ENCODE data around the gene NHLRC4.

DNA sequence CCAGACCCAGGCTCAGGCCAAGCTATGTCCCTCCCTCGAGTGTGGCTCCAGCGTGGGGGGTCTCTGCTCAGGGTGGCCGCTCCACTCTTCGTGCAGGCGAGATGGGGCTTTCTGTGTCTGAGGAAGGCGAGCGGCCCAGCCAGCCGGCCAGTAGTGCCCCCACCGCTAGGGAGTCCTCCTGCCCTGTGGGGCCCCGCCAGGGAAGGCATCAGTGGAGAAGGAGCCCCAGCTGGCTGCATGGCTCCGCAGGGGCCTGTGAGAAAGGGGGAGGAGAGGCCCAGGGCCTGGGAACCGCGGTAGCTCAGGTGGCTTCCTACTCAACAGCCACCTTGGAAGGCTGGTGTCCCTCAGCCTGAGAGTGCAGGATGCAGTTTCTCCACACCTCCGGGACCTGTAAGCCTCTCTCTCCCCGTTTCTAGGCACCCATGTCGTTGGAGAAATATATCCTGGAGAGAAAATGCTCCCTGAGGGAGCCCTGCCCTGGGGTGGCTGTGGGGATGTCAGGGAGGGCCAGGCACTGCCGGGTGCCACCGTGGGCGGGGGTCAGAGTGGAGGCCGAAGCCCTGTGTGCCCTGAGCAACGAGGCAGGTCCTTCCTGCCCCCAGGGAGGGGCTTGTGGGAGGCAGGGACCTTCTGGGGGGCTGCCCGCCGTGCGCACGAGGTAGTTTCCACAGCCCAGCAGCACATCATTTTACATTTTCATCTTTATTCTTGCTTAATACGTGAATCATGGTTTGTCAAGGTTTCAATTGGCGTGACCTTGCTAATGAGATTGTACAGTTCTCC lies 6.3 kb downstream of the NHLRC4 start:
- TF ChIP-seq, protein P1, sequence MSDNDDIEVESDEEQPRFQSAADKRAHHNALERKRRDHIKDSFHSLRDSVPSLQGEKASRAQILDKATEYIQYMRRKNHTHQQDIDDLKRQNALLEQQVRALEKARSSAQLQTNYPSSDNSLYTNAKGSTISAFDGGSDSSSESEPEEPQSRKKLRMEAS (CRISPR knock-in tag; IDR thresholded peaks at IDR 0.05) = no peak
- TF ChIP-seq, protein P2, sequence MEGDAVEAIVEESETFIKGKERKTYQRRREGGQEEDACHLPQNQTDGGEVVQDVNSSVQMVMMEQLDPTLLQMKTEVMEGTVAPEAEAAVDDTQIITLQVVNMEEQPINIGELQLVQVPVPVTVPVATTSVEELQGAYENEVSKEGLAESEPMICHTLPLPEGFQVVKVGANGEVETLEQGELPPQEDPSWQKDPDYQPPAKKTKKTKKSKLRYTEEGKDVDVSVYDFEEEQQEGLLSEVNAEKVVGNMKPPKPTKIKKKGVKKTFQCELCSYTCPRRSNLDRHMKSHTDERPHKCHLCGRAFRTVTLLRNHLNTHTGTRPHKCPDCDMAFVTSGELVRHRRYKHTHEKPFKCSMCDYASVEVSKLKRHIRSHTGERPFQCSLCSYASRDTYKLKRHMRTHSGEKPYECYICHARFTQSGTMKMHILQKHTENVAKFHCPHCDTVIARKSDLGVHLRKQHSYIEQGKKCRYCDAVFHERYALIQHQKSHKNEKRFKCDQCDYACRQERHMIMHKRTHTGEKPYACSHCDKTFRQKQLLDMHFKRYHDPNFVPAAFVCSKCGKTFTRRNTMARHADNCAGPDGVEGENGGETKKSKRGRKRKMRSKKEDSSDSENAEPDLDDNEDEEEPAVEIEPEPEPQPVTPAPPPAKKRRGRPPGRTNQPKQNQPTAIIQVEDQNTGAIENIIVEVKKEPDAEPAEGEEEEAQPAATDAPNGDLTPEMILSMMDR (IDR thresholded peaks at IDR 0.05) = no peak
- TF ChIP-seq, protein P3, sequence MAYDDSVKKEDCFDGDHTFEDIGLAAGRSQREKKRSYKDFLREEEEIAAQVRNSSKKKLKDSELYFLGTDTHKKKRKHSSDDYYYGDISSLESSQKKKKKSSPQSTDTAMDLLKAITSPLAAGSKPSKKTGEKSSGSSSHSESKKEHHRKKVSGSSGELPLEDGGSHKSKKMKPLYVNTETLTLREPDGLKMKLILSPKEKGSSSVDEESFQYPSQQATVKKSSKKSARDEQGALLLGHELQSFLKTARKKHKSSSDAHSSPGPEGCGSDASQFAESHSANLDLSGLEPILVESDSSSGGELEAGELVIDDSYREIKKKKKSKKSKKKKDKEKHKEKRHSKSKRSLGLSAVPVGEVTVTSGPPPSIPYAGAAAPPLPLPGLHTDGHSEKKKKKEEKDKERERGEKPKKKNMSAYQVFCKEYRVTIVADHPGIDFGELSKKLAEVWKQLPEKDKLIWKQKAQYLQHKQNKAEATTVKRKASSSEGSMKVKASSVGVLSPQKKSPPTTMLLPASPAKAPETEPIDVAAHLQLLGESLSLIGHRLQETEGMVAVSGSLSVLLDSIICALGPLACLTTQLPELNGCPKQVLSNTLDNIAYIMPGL (CRISPR knock-in tag; IDR thresholded peaks at IDR 0.05) = no peak
- TF ChIP-seq TCF7 (CRISPR knock-in tag; IDR thresholded peaks at IDR 0.05; ENCODE audit: low read depth) (no peak), ZNF121 (CRISPR knock-in tag; IDR thresholded peaks at IDR 0.05) (no peak), JUN (CRISPR knock-in tag; IDR thresholded peaks at IDR 0.05) (no peak), ZNF138 (CRISPR knock-in tag; conservative IDR thresholded peaks at IDR 0.05) (no peak), OVOL2 (CRISPR knock-in tag; IDR thresholded peaks at IDR 0.05; ENCODE audit: borderline replicate concordance) (no peak), GTF2I (CRISPR knock-in tag; conservative IDR thresholded peaks at IDR 0.05) (no peak), CREM (CRISPR knock-in tag; IDR thresholded peaks at IDR 0.05) (no peak), SMAD3 (CRISPR knock-in tag; IDR thresholded peaks at IDR 0.05; ENCODE audit: borderline replicate concordance) (no peak)
- TF ChIP-seq, protein P4, sequence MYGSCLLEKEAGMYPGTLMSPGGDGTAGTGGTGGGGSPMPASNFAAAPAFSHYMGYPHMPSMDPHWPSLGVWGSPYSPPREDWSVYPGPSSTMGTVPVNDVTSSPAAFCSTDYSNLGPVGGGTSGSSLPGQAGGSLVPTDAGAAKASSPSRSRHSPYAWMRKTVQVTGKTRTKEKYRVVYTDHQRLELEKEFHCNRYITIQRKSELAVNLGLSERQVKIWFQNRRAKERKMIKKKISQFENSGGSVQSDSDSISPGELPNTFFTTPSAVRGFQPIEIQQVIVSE (CRISPR knock-in tag; IDR thresholded peaks at IDR 0.05; ENCODE audit: borderline replicate concordance) = no peak

All from WTC11 (cell line).